Measurements from ENCODE around the gene CDC42SE1.

The CDC42SE1 gene

DNA sequence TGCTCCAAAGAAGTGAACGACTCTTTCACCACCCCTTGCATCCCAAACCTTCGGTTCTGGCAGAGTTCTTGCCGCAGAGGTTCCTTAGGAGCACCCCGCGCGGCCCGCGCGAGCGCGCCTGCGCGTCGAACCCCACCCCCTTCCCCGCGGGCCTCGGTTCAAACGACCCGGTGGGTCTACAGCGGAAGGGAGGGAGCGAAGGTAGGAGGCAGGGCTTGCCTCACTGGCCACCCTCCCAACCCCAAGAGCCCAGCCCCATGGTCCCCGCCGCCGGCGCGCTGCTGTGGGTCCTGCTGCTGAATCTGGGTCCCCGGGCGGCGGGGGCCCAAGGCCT lies 11.9 kb downstream of the CDC42SE1 start, which contains the start of gene C1orf56:
TSS of gene C1orf56 (plus strand) at position 161 of the 334 bp plus-strand sequence. CDS start at position 258, 97 bp downstream.
- peak; percentile 68 for DNase-seq (ENCODE audit: low read depth)
- peak within 1 kb of the TSS; percentile 82 for H3K4me3 ChIP-seq (ENCODE audit: low read length)
- TF ChIP-seq, protein P1, sequence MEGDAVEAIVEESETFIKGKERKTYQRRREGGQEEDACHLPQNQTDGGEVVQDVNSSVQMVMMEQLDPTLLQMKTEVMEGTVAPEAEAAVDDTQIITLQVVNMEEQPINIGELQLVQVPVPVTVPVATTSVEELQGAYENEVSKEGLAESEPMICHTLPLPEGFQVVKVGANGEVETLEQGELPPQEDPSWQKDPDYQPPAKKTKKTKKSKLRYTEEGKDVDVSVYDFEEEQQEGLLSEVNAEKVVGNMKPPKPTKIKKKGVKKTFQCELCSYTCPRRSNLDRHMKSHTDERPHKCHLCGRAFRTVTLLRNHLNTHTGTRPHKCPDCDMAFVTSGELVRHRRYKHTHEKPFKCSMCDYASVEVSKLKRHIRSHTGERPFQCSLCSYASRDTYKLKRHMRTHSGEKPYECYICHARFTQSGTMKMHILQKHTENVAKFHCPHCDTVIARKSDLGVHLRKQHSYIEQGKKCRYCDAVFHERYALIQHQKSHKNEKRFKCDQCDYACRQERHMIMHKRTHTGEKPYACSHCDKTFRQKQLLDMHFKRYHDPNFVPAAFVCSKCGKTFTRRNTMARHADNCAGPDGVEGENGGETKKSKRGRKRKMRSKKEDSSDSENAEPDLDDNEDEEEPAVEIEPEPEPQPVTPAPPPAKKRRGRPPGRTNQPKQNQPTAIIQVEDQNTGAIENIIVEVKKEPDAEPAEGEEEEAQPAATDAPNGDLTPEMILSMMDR (conservative IDR thresholded peaks at IDR 0.05; ENCODE audit: low read length): no peak

DNA sequence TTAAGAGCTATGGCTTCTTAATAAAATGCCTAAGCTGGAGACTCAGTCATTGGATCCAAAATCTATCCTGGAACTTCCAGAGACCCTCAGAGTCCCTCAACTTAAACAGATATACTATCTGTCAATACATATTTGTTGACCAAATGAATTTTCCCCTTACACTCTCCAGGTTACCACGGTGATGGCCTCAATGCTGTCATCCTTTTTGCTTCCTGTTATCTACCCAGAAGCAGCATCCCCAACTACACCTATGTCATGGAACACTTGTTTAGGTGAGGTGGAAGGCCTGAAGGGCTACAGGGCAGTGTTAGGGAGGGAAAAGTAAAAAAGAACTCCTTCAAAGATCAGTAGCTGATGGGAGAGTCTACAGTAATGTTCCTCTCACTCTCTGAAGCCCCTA lies 16.3 kb downstream of the CDC42SE1 start:
- H3K4me3 ChIP-seq (ENCODE audit: low read length): no peak overlapping the region
- DNase-seq (ENCODE audit: low read depth): no peak
- TF ChIP-seq, protein P1 (conservative IDR thresholded peaks at IDR 0.05; ENCODE audit: low read length): no peak

DNA sequence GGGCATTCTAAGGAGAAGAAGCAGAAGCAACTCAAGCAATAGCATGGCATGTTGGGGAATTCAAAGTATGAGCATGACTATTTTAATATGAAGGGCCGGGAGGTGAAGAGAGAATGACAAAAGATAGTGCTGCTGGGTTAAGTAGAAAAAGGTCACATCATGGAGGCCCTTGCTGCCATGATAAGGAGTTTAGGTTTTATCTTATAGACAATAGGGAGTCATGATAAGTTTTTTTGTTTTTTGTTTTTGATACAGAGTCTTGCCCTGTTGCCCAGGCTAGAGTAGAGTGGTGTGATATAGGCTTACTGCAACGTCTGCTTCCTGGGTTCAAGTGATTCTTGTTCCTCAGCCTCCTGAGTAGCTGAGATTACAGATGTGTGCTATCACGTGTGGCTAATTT lies 19.9 kb downstream of the CDC42SE1 start:
- TF ChIP-seq, protein P1 (conservative IDR thresholded peaks at IDR 0.05; ENCODE audit: low read length): no peak
- DNase-seq (ENCODE audit: low read depth): no peak
- no peak overlapping the region for H3K4me3 ChIP-seq (ENCODE audit: low read length)

DNA sequence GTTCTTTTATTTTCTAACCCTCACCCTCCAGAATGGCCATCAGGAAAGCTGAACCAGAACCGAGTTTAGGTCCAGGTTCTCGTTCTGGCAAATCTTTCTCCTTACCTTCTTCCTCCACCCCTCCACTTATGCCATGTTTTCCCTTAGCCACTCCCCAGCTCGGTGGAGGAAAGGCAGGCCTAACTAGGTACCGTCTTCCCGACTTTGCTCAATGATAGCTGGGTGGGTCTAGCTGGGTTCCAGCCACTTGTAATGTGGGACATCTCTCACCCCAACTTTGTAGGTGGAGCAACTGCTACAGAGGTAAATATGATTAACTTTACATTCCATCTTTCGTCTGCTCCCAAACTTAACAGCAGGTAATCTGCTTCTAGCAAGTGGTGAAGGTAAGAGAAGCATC lies 22.4 kb downstream of the CDC42SE1 start:
- no peak overlapping the region for H3K4me3 ChIP-seq (ENCODE audit: low read length)

DNA sequence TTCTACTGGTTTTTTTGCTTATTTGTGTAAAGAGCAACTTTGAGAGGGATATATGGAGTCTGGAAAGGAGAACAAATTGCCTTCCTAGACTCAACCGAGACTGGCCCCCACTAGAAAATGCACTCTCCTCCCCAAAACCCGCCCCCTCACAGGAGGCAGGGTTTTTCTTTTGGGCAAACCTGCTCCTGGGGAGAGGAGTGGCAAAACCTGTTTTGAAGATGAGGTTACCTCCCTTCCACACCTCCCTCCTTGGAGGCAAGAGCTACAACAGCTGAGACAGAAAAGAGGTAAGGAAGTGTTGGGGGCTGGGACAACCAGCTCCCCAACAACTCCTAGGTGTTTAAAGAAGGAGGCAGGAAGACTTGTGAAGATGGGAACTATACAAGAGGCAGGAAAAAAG lies 23.1 kb downstream of the CDC42SE1 start, which contains the start of gene BNIPL:
TSS of gene BNIPL (plus strand) at position 231 of the 400 bp plus-strand sequence. CDS start at position 371, 140 bp downstream.
- no peak within 1 kb of the TSS for H3K4me3 ChIP-seq (ENCODE audit: low read length)
- DNase-seq (ENCODE audit: low read depth): no peak
- TF ChIP-seq, protein P1 (conservative IDR thresholded peaks at IDR 0.05; ENCODE audit: low read length): no peak

More for the DNA sequence above, 22.4 kb downstream of the CDC42SE1 start:
- no peak for DNase-seq (ENCODE audit: low read depth)
- TF ChIP-seq, protein P1 (conservative IDR thresholded peaks at IDR 0.05; ENCODE audit: low read length): no peak

DNA sequence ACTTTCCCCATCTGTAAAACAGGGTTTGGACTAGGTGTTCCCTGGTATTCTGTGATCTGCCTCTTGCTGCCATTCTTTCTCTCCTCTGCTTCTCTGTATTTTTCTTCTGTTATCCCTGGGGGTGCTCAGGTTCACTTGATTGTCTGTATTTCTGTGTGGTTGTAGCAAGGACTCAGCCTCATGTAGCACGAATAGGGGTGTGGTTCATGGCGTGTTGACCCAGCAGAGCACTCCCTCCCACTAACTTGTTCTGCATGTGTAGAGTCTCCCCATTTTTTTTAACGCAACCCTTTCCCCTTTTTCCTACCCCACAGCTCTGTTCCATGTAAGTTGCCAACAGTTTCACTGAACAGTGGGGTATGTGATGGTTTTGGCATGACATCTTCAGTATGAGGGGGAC lies 24.3 kb downstream of the CDC42SE1 start:
- DNase-seq (ENCODE audit: low read depth): no peak
- TF ChIP-seq, protein P1 (conservative IDR thresholded peaks at IDR 0.05; ENCODE audit: low read length): no peak

DNA sequence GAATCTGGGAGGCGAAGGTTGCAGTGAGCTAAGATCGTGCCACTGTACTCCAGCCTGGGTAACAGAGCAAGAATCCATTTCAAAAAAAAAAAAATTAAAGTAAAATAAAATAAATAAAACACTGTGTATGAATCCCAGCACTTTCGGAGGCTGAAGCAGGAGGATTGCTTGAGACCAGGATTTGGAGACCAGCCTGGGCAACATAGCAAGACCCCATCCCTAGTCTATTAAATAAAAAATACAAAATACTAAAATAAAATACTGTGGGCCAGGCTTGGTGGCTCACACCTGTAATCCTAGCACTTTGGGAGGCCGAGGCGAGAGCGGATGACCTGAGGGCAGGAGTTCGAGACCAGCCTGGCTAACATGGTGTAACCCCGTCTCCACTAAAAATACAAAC lies 27.3 kb downstream of the CDC42SE1 start:
- no peak for DNase-seq (ENCODE audit: low read depth)
- TF ChIP-seq, protein P1 (conservative IDR thresholded peaks at IDR 0.05; ENCODE audit: low read length): no peak
- H3K4me3 ChIP-seq (ENCODE audit: low read length): no peak overlapping the region

More for the DNA sequence above, 24.3 kb downstream of the CDC42SE1 start:
- no peak overlapping the region for H3K4me3 ChIP-seq (ENCODE audit: low read length)

Data from AG10803 (cell line).